Measurements from ENCODE around the gene SYK. TPM values are rescaled to one million over a fixed set of nuclear protein-coding genes. Genes with fewer than 3 reads are reported as not detected.

Gene SYK
- total and polyA plus RNA-seq, 3 experiments from 2014 or later: 0.55 to 0.73 (median 0.56) TPM

- DNase-seq: no peak
These were observed 69.8 kb downstream of the SYK start for GRCh38 chr9:90871327-90871935.

GRCh38 chr9:90872835-90873294 is 71.2 kb downstream of the SYK start:
- H3K27ac ChIP-seq (ENCODE audit: low read depth, low read length): no peak overlapping the region
- no peaks in the 10 kb centered on the region for H3K9me3 ChIP-seq (ENCODE audit: low read length)
- Mint-ChIP-seq H3K9me3 (no peaks in the 10 kb centered on the region), H3K27me3 (peaks cover 5 to 32% of the 10 kb centered on the region in 2 donors), H3K36me3 (no peaks in the 10 kb centered on the region), H3K4me1 (no peaks in the 10 kb centered on the region), H3K27ac (no peak overlapping the region), H3K4me3 (no peak overlapping the region)
- no peaks in the 10 kb centered on the region for H3K36me3 ChIP-seq (ENCODE audit: insufficient read depth, low read length)
- ChIA-PET CTCF (no interaction called here), POLR2A (no interaction called here)
- H3K4me3 ChIP-seq (ENCODE audit: low read length): no peak overlapping the region
- DNase-seq: no peak
- H3K27me3 ChIP-seq (ENCODE audit: insufficient read depth, low read length, poor library complexity, severe bottlenecking): no peaks in the 10 kb centered on the region
- H3K4me1 ChIP-seq (ENCODE audit: insufficient read depth, low read length): no peaks in the 10 kb centered on the region

More at GRCh38 chr9:90871327-90871935, 69.8 kb downstream of the SYK start:
- H3K36me3 ChIP-seq (ENCODE audit: insufficient read depth, low read length): no peaks in the 10 kb centered on the region
- Mint-ChIP-seq H3K4me3 (no peak overlapping the region), H3K27me3 (peaks cover 8 to 36% of the 10 kb centered on the region in 2 donors), H3K36me3 (no peaks in the 10 kb centered on the region), H3K27ac (peak overlapping the region in 1 of 8 donors; percentile 15), H3K9me3 (no peaks in the 10 kb centered on the region), H3K4me1 (no peaks in the 10 kb centered on the region)
- no peak overlapping the region for H3K4me3 ChIP-seq (ENCODE audit: low read length)
- H3K9me3 ChIP-seq (ENCODE audit: low read length): no peaks in the 10 kb centered on the region
- no peaks in the 10 kb centered on the region for H3K4me1 ChIP-seq (ENCODE audit: insufficient read depth, low read length)
- CTCF ChIA-PET: no interaction called here
- no peak overlapping the region for H3K27ac ChIP-seq (ENCODE audit: low read depth, low read length)
- H3K27me3 ChIP-seq (ENCODE audit: insufficient read depth, low read length, poor library complexity, severe bottlenecking): no peaks in the 10 kb centered on the region
- POLR2A ChIA-PET: no interaction called here

DNA sequence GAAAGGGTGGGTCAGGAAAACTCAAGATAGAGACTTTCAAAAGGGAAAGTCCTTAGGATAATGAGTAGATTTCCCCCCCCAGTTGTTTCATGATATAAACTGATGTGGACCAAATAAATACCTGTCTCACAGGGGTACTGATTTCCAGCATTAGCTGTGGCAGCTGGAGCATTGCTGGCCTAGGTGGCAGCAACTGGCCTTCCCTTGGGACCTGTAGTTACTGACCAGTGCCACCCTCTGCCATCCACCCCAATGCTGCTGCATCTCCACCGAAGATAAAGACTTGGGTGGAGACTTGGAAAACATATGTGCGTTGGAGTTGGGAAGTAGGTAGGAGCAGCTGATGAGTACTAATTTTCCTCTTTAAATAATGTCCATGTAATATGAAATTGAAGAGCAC is 71.8 kb downstream of the SYK start:
- no peaks in the 10 kb centered on the region for H3K36me3 ChIP-seq (ENCODE audit: insufficient read depth, low read length)
- H3K9me3 ChIP-seq (ENCODE audit: low read length): no peaks in the 10 kb centered on the region
- DNase-seq: no peak
- Mint-ChIP-seq H3K27ac (no peak overlapping the region), H3K27me3 (peaks cover 5 to 36% of the 10 kb centered on the region in 2 donors), H3K9me3 (no peaks in the 10 kb centered on the region), H3K4me1 (no peaks in the 10 kb centered on the region), H3K36me3 (no peaks in the 10 kb centered on the region), H3K4me3 (no peak overlapping the region)
- H3K4me1 ChIP-seq (ENCODE audit: insufficient read depth, low read length): no peaks in the 10 kb centered on the region
- H3K4me3 ChIP-seq (ENCODE audit: low read length): no peak overlapping the region
- CTCF ChIA-PET: no interaction called here
- POLR2A ChIA-PET: no interaction called here
- no peaks in the 10 kb centered on the region for H3K27me3 ChIP-seq (ENCODE audit: insufficient read depth, low read length, poor library complexity, severe bottlenecking)
- no peak overlapping the region for H3K27ac ChIP-seq (ENCODE audit: low read depth, low read length)

- H3K9me3 Mint-ChIP-seq: no peaks in the 10 kb centered on the region
- POLR2A ChIA-PET: no interaction called here
- peaks cover 5 to 39% of the 10 kb centered on the region in 2 donors for H3K27me3 Mint-ChIP-seq
- Histone ChIP-seq H3K9me3 (ENCODE audit: low read length) (no peaks in the 10 kb centered on the region), H3K27me3 (ENCODE audit: insufficient read depth, low read length, poor library complexity, severe bottlenecking) (no peaks in the 10 kb centered on the region), H3K4me1 (ENCODE audit: insufficient read depth, low read length) (no peaks in the 10 kb centered on the region), H3K27ac (ENCODE audit: low read depth, low read length) (no peak overlapping the region), H3K36me3 (ENCODE audit: insufficient read depth, low read length) (no peaks in the 10 kb centered on the region), H3K4me3 (ENCODE audit: low read length) (no peak overlapping the region)
- no peaks in the 10 kb centered on the region for H3K4me1 Mint-ChIP-seq
- DNase-seq: no peak
- CTCF ChIA-PET: no interaction called here
- H3K27ac Mint-ChIP-seq: no peak overlapping the region
- no peak overlapping the region for H3K4me3 Mint-ChIP-seq
- no peaks in the 10 kb centered on the region for H3K36me3 Mint-ChIP-seq
These were observed 72.6 kb downstream of the SYK start for GRCh38 chr9:90874194-90874593.

- H3K36me3 ChIP-seq (ENCODE audit: insufficient read depth, low read length): no peaks in the 10 kb centered on the region
- Mint-ChIP-seq H3K9me3 (no peaks in the 10 kb centered on the region), H3K27me3 (peaks cover 0 to 12% of the 10 kb centered on the region in 2 donors), H3K4me3 (no peak overlapping the region), H3K4me1 (no peaks in the 10 kb centered on the region), H3K27ac (no peak overlapping the region), H3K36me3 (no peaks in the 10 kb centered on the region)
- ChIA-PET POLR2A (no interaction called here), CTCF (no interaction called here)
- no peaks in the 10 kb centered on the region for H3K4me1 ChIP-seq (ENCODE audit: insufficient read depth, low read length)
- no peak overlapping the region for H3K27ac ChIP-seq (ENCODE audit: low read depth, low read length)
- no peak overlapping the region for H3K4me3 ChIP-seq (ENCODE audit: low read length)
- no peaks in the 10 kb centered on the region for H3K27me3 ChIP-seq (ENCODE audit: insufficient read depth, low read length, poor library complexity, severe bottlenecking)
- H3K9me3 ChIP-seq (ENCODE audit: low read length): no peaks in the 10 kb centered on the region
- no peak for DNase-seq
These were observed 76.9 kb downstream of the SYK start for GRCh38 chr9:90878562-90878961.

- DNase-seq: no peak
- no peaks in the 10 kb centered on the region for H3K36me3 ChIP-seq (ENCODE audit: insufficient read depth, low read length)
- CTCF ChIA-PET: no interaction called here
- Mint-ChIP-seq H3K36me3 (no peaks in the 10 kb centered on the region), H3K9me3 (peaks cover 0 to 2% (median 0%) of the 10 kb centered on the region in 5 donors), H3K4me1 (no peaks in the 10 kb centered on the region), H3K27ac (no peak overlapping the region), H3K4me3 (no peak overlapping the region), H3K27me3 (peaks cover 0 to 8% of the 10 kb centered on the region in 2 donors)
- no peaks in the 10 kb centered on the region for H3K27me3 ChIP-seq (ENCODE audit: insufficient read depth, low read length, poor library complexity, severe bottlenecking)
- POLR2A ChIA-PET: no interaction called here
- H3K4me1 ChIP-seq (ENCODE audit: insufficient read depth, low read length): no peaks in the 10 kb centered on the region
- H3K27ac ChIP-seq (ENCODE audit: low read depth, low read length): no peak overlapping the region
- no peaks in the 10 kb centered on the region for H3K9me3 ChIP-seq (ENCODE audit: low read length)
- H3K4me3 ChIP-seq (ENCODE audit: low read length): no peak overlapping the region
These were observed 78.4 kb downstream of the SYK start for GRCh38 chr9:90880066-90880465.

GRCh38 chr9:90880669-90881068 is 79.0 kb downstream of the SYK start:
- Mint-ChIP-seq H3K27ac (no peak overlapping the region), H3K9me3 (peaks cover 2 to 8% (median 5%) of the 10 kb centered on the region in 5 donors), H3K4me3 (no peak overlapping the region), H3K36me3 (no peaks in the 10 kb centered on the region), H3K4me1 (no peaks in the 10 kb centered on the region), H3K27me3 (peaks cover 0 to 8% of the 10 kb centered on the region in 2 donors)
- CTCF ChIA-PET: no interaction called here
- POLR2A ChIA-PET: no interaction called here
- DNase-seq: no peak
- H3K4me1 ChIP-seq (ENCODE audit: insufficient read depth, low read length): no peaks in the 10 kb centered on the region
- H3K9me3 ChIP-seq (ENCODE audit: low read length): no peaks in the 10 kb centered on the region
- no peaks in the 10 kb centered on the region for H3K27me3 ChIP-seq (ENCODE audit: insufficient read depth, low read length, poor library complexity, severe bottlenecking)
- no peak overlapping the region for H3K4me3 ChIP-seq (ENCODE audit: low read length)
- H3K36me3 ChIP-seq (ENCODE audit: insufficient read depth, low read length): no peaks in the 10 kb centered on the region
- no peak overlapping the region for H3K27ac ChIP-seq (ENCODE audit: low read depth, low read length)

DNA sequence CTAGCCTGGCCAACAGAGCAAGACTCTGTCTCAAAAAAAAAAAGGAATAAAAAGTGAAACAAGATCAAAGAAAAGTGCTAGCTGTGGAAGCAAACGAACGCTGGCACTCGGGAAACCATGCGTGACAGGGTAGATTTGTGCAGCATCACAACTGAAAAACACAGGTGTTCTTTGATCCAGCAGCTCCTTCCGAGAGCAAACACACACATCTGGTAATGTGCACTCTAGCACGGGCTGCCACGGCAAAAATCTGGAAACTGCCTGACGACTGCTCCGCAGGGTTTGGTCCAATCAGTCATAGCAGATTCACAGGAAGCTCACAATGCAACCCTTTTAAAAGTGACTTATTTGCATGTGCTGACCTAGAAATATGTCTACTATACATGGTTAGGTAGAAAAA is 80.0 kb downstream of the SYK start:
- DNase-seq: no peak
- Histone ChIP-seq H3K9me3 (ENCODE audit: low read length) (no peaks in the 10 kb centered on the region), H3K27me3 (ENCODE audit: insufficient read depth, low read length, poor library complexity, severe bottlenecking) (no peaks in the 10 kb centered on the region), H3K4me3 (ENCODE audit: low read length) (no peak overlapping the region), H3K27ac (ENCODE audit: low read depth, low read length) (no peak overlapping the region), H3K4me1 (ENCODE audit: insufficient read depth, low read length) (no peaks in the 10 kb centered on the region), H3K36me3 (ENCODE audit: insufficient read depth, low read length) (no peaks in the 10 kb centered on the region)
- H3K36me3 Mint-ChIP-seq: no peaks in the 10 kb centered on the region
- peaks cover 0 to 8% of the 10 kb centered on the region in 2 donors for H3K27me3 Mint-ChIP-seq
- no peak overlapping the region for H3K27ac Mint-ChIP-seq
- H3K9me3 Mint-ChIP-seq: peaks cover 2 to 14% (median 10%) of the 10 kb centered on the region in 5 donors
- ChIA-PET CTCF (no interaction called here), POLR2A (no interaction called here)
- no peaks in the 10 kb centered on the region for H3K4me1 Mint-ChIP-seq
- no peak overlapping the region for H3K4me3 Mint-ChIP-seq
